Mesothelial cell of epicardium (in vitro differentiated cells): ENCODE results near the gene SUFU. TPM values are rescaled to one million over a fixed set of nuclear protein-coding genes. Genes with fewer than 3 reads are reported as not detected.

Experiments
- DNase-seq, 2 experiments: peaks; one replicate each; pipeline ENCODE4 v3.0.0; 2021; ENCODE audit warnings: low spot score in 2 of 2; ENCODE audit not compliant: unreplicated experiment in 2 of 2
- H3K27ac Mint-ChIP-seq: 2 replicates; pipeline ENCODE4 v1.8.0; 2021; ENCODE audit warnings: mixed read lengths
- H3K27me3 Mint-ChIP-seq: 2 replicates; pipeline ENCODE4 v1.8.0; 2021; ENCODE audit warnings: low read depth, mixed read lengths
- H3K36me3 Mint-ChIP-seq: 2 replicates; pipeline ENCODE4 v1.8.0; 2021; ENCODE audit warnings: mixed read lengths
- H3K4me1 Mint-ChIP-seq: 2 replicates; pipeline ENCODE4 v1.8.0; 2021; ENCODE audit warnings: mixed read lengths
- H3K4me3 Mint-ChIP-seq: 2 replicates; pipeline ENCODE4 v1.8.0; 2021; ENCODE audit warnings: mild to moderate bottlenecking, moderate library complexity, mixed read lengths
- H3K9me3 Mint-ChIP-seq: 2 replicates; pipeline ENCODE4 v1.8.0; 2021; ENCODE audit warnings: mixed read lengths
- total RNA-seq: library from RNA; stranded (reverse); gene quantifications from 3 replicates; pipeline ENCODE4 v1.2.1, GENCODE V29; 2021
- TF ChIP-seq, protein P1 (sequence below): fragments of 200-600 bp; sonication (generic); IDR thresholded peaks from one replicate; pipeline ENCODE4 v1.5.0; 2021; ENCODE audit warnings: antibody characterized with exemption; ENCODE audit not compliant: unreplicated experiment

The SUFU gene
- total RNA-seq, 1 donor from 2014 or later = 33.4 TPM

- peak; percentile 94 to 98 for DNase-seq
- Mint-ChIP-seq H3K4me1 (peaks cover 32% of the 10 kb centered on the region), H3K27ac (peak overlapping the region; percentile 96), H3K4me3 (peak overlapping the region; percentile 84), H3K27me3 (no peaks in the 10 kb centered on the region), H3K36me3 (no peaks in the 10 kb centered on the region), H3K9me3 (no peaks in the 10 kb centered on the region)
- TF ChIP-seq, protein P1, sequence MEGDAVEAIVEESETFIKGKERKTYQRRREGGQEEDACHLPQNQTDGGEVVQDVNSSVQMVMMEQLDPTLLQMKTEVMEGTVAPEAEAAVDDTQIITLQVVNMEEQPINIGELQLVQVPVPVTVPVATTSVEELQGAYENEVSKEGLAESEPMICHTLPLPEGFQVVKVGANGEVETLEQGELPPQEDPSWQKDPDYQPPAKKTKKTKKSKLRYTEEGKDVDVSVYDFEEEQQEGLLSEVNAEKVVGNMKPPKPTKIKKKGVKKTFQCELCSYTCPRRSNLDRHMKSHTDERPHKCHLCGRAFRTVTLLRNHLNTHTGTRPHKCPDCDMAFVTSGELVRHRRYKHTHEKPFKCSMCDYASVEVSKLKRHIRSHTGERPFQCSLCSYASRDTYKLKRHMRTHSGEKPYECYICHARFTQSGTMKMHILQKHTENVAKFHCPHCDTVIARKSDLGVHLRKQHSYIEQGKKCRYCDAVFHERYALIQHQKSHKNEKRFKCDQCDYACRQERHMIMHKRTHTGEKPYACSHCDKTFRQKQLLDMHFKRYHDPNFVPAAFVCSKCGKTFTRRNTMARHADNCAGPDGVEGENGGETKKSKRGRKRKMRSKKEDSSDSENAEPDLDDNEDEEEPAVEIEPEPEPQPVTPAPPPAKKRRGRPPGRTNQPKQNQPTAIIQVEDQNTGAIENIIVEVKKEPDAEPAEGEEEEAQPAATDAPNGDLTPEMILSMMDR = no peak
Measured at GRCh38 chr10:102641880-102642735, 138.3 kb downstream of the SUFU start.

GRCh38 chr10:102642736-102643335 is 139.1 kb downstream of the SUFU start:
- H3K9me3 Mint-ChIP-seq = no peaks in the 10 kb centered on the region
- H3K27ac Mint-ChIP-seq = peak overlapping the region; percentile 98
- H3K36me3 Mint-ChIP-seq = no peaks in the 10 kb centered on the region
- H3K4me1 Mint-ChIP-seq = peaks cover 39% of the 10 kb centered on the region
- no peaks in the 10 kb centered on the region for H3K27me3 Mint-ChIP-seq
- TF ChIP-seq, protein P1 = no peak
- peak in 1 of 2 experiments; percentile 65 for DNase-seq
- peak overlapping the region; percentile 91 for H3K4me3 Mint-ChIP-seq

DNA sequence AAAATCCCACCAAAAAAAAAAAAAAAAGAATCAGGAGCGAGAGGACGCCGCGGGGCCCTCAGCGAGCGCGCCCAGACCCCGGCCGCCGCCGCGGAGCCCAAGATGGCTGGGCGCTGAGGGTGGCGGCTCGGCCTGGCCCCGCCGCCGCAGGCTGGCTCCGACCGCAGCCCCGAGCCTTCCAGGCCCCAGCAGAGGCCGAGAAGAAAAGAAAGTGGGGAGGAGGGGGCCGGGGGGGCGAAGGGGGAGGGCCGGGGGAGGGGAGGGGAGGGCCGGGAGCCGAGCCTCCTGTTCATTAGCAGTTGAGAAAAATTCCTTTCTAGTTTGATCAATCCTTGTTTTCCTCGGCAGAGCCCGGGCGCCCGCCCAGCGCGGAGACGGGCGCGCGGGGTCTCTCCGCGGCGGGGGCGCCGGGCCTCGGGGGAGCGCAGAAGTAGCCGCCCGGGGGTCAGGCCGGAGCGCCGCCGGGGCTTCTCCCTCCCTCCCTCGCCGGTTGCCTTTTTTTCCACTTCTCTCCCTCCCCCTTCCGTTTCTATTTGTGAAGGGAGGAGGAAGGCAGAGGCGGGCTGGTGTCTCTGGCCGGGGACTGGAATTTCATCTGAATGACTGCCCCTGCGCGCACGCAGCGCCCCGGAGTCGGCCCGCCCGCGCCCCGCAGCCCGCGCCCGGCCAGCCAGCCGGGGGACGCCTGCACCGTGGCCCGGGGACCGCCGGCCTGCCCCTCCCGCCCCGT is 139.7 kb downstream of the SUFU start:
- Mint-ChIP-seq H3K36me3 (no peaks in the 10 kb centered on the region), H3K9me3 (no peaks in the 10 kb centered on the region)
- peak in 1 of 2 experiments; percentile 71 for DNase-seq

DNA sequence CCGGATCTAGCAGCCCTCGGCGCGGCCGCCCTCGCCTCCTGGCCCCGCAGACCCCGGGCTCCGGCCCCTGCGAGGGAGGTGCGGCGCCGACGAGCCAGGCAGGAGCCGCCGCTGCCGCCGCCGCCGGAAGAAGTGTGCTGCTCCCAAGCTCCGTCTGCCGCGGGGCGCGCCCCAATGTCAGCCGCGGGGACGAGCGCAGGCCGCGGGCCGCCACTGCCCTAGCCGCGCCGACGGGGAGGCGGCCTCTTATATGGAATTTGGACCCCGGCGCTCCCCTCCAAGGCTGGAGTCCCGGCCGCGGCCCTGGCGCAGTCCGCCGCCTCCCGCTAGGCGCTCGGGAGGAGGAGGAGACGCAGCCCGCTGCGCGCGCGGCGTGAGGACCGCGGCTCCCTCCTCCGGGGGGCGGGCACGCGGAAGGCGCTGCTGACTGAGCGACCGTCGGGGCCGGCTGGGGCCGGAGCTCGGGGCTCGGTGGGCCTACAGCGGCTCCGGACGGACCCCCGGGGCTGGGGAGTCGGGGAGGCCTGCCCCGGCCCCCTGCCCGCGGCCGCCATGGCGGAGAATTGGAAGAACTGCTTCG is 140.4 kb downstream of the SUFU start, which contains the start of gene TRIM8:
Gene TRIM8 (plus strand): TSS at position 414 of the 580 bp plus-strand sequence. CDS start 139 bp downstream, at position 553.
- H3K27me3 Mint-ChIP-seq = no peaks in the 10 kb centered on the region
- H3K36me3 Mint-ChIP-seq = no peaks in the 10 kb centered on the region
- peaks cover 52% of the 10 kb centered on the region for H3K4me1 Mint-ChIP-seq
- TF ChIP-seq, protein P1 = no peak
- peak in 1 of 2 experiments; percentile 68 for DNase-seq
- H3K4me3 Mint-ChIP-seq = peak within 1 kb of the TSS; percentile 97
- H3K27ac Mint-ChIP-seq = peak within 1 kb of the TSS; percentile 98
- H3K9me3 Mint-ChIP-seq = no peaks in the 10 kb centered on the region

More for the DNA sequence above, 139.7 kb downstream of the SUFU start:
- TF ChIP-seq, protein P1 = no peak
- Mint-ChIP-seq H3K4me3 (peak overlapping the region; percentile 91), H3K27me3 (no peaks in the 10 kb centered on the region), H3K4me1 (peaks cover 46% of the 10 kb centered on the region), H3K27ac (peak overlapping the region; percentile 98)
